ENCODE measurements around the gene UBL3.

Gene UBL3

GRCh38 chr13:29856426-29856825 is 6.0 kb upstream of the UBL3 start:
- DNase-seq (ENCODE audit: low read depth): no peak
- no peaks in the 10 kb centered on the region for H3K36me3 ChIP-seq (ENCODE audit: control insufficient read depth, insufficient read depth, low read length, severe bottlenecking)
- no peak overlapping the region for H3K4me3 ChIP-seq (ENCODE audit: low read length)
- H3K4me1 ChIP-seq (ENCODE audit: control insufficient read depth, insufficient read depth, low read length): peaks cover 23% of the 10 kb centered on the region
- no peaks in the 10 kb centered on the region for H3K27me3 ChIP-seq (replicated peaks; ENCODE audit: control insufficient read depth, insufficient read depth, low read length)
- no peaks in the 10 kb centered on the region for H3K9me3 ChIP-seq (ENCODE audit: control insufficient read depth, low read length)
- H3K9ac ChIP-seq (ENCODE audit: low read length): no peak overlapping the region

- H3K4me1 ChIP-seq (ENCODE audit: control insufficient read depth, insufficient read depth, low read length): peaks cover 26% of the 10 kb centered on the region
- H3K36me3 ChIP-seq (ENCODE audit: control insufficient read depth, insufficient read depth, low read length, severe bottlenecking): no peaks in the 10 kb centered on the region
- H3K9me3 ChIP-seq (ENCODE audit: control insufficient read depth, low read length): no peaks in the 10 kb centered on the region
- H3K9ac ChIP-seq (ENCODE audit: low read length): no peak overlapping the region
- DNase-seq (ENCODE audit: low read depth): no peak
- no peaks in the 10 kb centered on the region for H3K27me3 ChIP-seq (replicated peaks; ENCODE audit: control insufficient read depth, insufficient read depth, low read length)
- no peak overlapping the region for H3K4me3 ChIP-seq (ENCODE audit: low read length)
These were observed 5.4 kb upstream of the UBL3 start for GRCh38 chr13:29855784-29856183.

- no peak for DNase-seq (ENCODE audit: low read depth)
- Histone ChIP-seq H3K9ac (ENCODE audit: low read length) (no peak overlapping the region), H3K4me1 (ENCODE audit: control insufficient read depth, insufficient read depth, low read length) (peaks cover 28% of the 10 kb centered on the region), H3K36me3 (ENCODE audit: control insufficient read depth, insufficient read depth, low read length, severe bottlenecking) (no peaks in the 10 kb centered on the region), H3K4me3 (ENCODE audit: low read length) (no peak overlapping the region), H3K27me3 (replicated peaks; ENCODE audit: control insufficient read depth, insufficient read depth, low read length) (no peaks in the 10 kb centered on the region), H3K9me3 (ENCODE audit: control insufficient read depth, low read length) (no peaks in the 10 kb centered on the region)
These were observed 4.6 kb upstream of the UBL3 start for GRCh38 chr13:29855009-29855408.

GRCh38 chr13:29853131-29853530 is 2.7 kb upstream of the UBL3 start:
- Histone ChIP-seq H3K36me3 (ENCODE audit: control insufficient read depth, insufficient read depth, low read length, severe bottlenecking) (no peaks in the 10 kb centered on the region), H3K4me1 (ENCODE audit: control insufficient read depth, insufficient read depth, low read length) (peaks cover 22% of the 10 kb centered on the region), H3K9me3 (ENCODE audit: control insufficient read depth, low read length) (no peaks in the 10 kb centered on the region), H3K27me3 (replicated peaks; ENCODE audit: control insufficient read depth, insufficient read depth, low read length) (no peaks in the 10 kb centered on the region), H3K4me3 (ENCODE audit: low read length) (peak overlapping the region; percentile 2), H3K9ac (ENCODE audit: low read length) (peak overlapping the region; percentile 27)
- DNase-seq (ENCODE audit: low read depth): no peak

GRCh38 chr13:29852472-29853054 is 2.1 kb upstream of the UBL3 start:
- Histone ChIP-seq H3K4me1 (ENCODE audit: control insufficient read depth, insufficient read depth, low read length) (peaks cover 22% of the 10 kb centered on the region), H3K9me3 (ENCODE audit: control insufficient read depth, low read length) (no peaks in the 10 kb centered on the region), H3K27me3 (replicated peaks; ENCODE audit: control insufficient read depth, insufficient read depth, low read length) (no peaks in the 10 kb centered on the region), H3K4me3 (ENCODE audit: low read length) (peak overlapping the region; percentile 2), H3K9ac (ENCODE audit: low read length) (peak overlapping the region; percentile 27), H3K36me3 (ENCODE audit: control insufficient read depth, insufficient read depth, low read length, severe bottlenecking) (no peaks in the 10 kb centered on the region)
- peak; percentile 46 for DNase-seq (ENCODE audit: low read depth)

GRCh38 chr13:29849731-29850212 is 645 bp downstream of the UBL3 start:
- Histone ChIP-seq H3K27me3 (replicated peaks; ENCODE audit: control insufficient read depth, insufficient read depth, low read length) (no peaks in the 10 kb centered on the region), H3K9me3 (ENCODE audit: control insufficient read depth, low read length) (no peaks in the 10 kb centered on the region), H3K4me3 (ENCODE audit: low read length) (peak overlapping the region; percentile 99), H3K9ac (ENCODE audit: low read length) (peak overlapping the region; percentile 88), H3K36me3 (ENCODE audit: control insufficient read depth, insufficient read depth, low read length, severe bottlenecking) (no peaks in the 10 kb centered on the region), H3K4me1 (ENCODE audit: control insufficient read depth, insufficient read depth, low read length) (peaks cover 45% of the 10 kb centered on the region)
- DNase-seq (ENCODE audit: low read depth): peak; percentile 78

- Histone ChIP-seq H3K4me1 (ENCODE audit: control insufficient read depth, insufficient read depth, low read length) (peaks cover 51% of the 10 kb centered on the region), H3K36me3 (ENCODE audit: control insufficient read depth, insufficient read depth, low read length, severe bottlenecking) (no peaks in the 10 kb centered on the region), H3K9ac (ENCODE audit: low read length) (peak overlapping the region; percentile 88), H3K4me3 (ENCODE audit: low read length) (peak overlapping the region; percentile 99), H3K9me3 (ENCODE audit: control insufficient read depth, low read length) (no peaks in the 10 kb centered on the region), H3K27me3 (replicated peaks; ENCODE audit: control insufficient read depth, insufficient read depth, low read length) (no peaks in the 10 kb centered on the region)
- DNase-seq (ENCODE audit: low read depth): peak; percentile 66
These were observed 1.3 kb downstream of the UBL3 start for GRCh38 chr13:29849071-29849631.

GRCh38 chr13:29847501-29847983 is 2.9 kb downstream of the UBL3 start:
- no peaks in the 10 kb centered on the region for H3K27me3 ChIP-seq (replicated peaks; ENCODE audit: control insufficient read depth, insufficient read depth, low read length)
- peak overlapping the region; percentile 80 for H3K9ac ChIP-seq (ENCODE audit: low read length)
- DNase-seq (ENCODE audit: low read depth): peak; percentile 69
- H3K4me3 ChIP-seq (ENCODE audit: low read length): peak overlapping the region; percentile 84
- H3K9me3 ChIP-seq (ENCODE audit: control insufficient read depth, low read length): no peaks in the 10 kb centered on the region
- peaks cover 43% of the 10 kb centered on the region for H3K4me1 ChIP-seq (ENCODE audit: control insufficient read depth, insufficient read depth, low read length)
- no peaks in the 10 kb centered on the region for H3K36me3 ChIP-seq (ENCODE audit: control insufficient read depth, insufficient read depth, low read length, severe bottlenecking)

- Histone ChIP-seq H3K9ac (ENCODE audit: low read length) (peak overlapping the region; percentile 80), H3K4me1 (ENCODE audit: control insufficient read depth, insufficient read depth, low read length) (peaks cover 36% of the 10 kb centered on the region), H3K27me3 (replicated peaks; ENCODE audit: control insufficient read depth, insufficient read depth, low read length) (no peaks in the 10 kb centered on the region), H3K36me3 (ENCODE audit: control insufficient read depth, insufficient read depth, low read length, severe bottlenecking) (no peaks in the 10 kb centered on the region), H3K9me3 (ENCODE audit: control insufficient read depth, low read length) (no peaks in the 10 kb centered on the region), H3K4me3 (ENCODE audit: low read length) (peak overlapping the region; percentile 84)
- DNase-seq (ENCODE audit: low read depth): no peak
These were observed 3.8 kb downstream of the UBL3 start for GRCh38 chr13:29846475-29847256.

GRCh38 chr13:29845440-29846056 is 4.9 kb downstream of the UBL3 start:
- Histone ChIP-seq H3K9ac (ENCODE audit: low read length) (peak overlapping the region; percentile 80), H3K27me3 (replicated peaks; ENCODE audit: control insufficient read depth, insufficient read depth, low read length) (no peaks in the 10 kb centered on the region), H3K4me1 (ENCODE audit: control insufficient read depth, insufficient read depth, low read length) (peaks cover 34% of the 10 kb centered on the region), H3K9me3 (ENCODE audit: control insufficient read depth, low read length) (no peaks in the 10 kb centered on the region), H3K4me3 (ENCODE audit: low read length) (peak overlapping the region; percentile 84), H3K36me3 (ENCODE audit: control insufficient read depth, insufficient read depth, low read length, severe bottlenecking) (no peaks in the 10 kb centered on the region)
- peak; percentile 68 for DNase-seq (ENCODE audit: low read depth)

GRCh38 chr13:29844441-29844840 is 6.0 kb downstream of the UBL3 start:
- Histone ChIP-seq H3K27me3 (replicated peaks; ENCODE audit: control insufficient read depth, insufficient read depth, low read length) (no peaks in the 10 kb centered on the region), H3K4me1 (ENCODE audit: control insufficient read depth, insufficient read depth, low read length) (peaks cover 38% of the 10 kb centered on the region), H3K9ac (ENCODE audit: low read length) (no peak overlapping the region), H3K36me3 (ENCODE audit: control insufficient read depth, insufficient read depth, low read length, severe bottlenecking) (no peaks in the 10 kb centered on the region), H3K4me3 (ENCODE audit: low read length) (no peak overlapping the region), H3K9me3 (ENCODE audit: control insufficient read depth, low read length) (no peaks in the 10 kb centered on the region)
- no peak for DNase-seq (ENCODE audit: low read depth)

Data from adipocyte (in vitro differentiated cells).